CD4-positive, alpha-beta T cell treated with Interleukin-1 beta for 1 hour (primary cell): ENCODE measurements around the gene WNT8A.

Experiments used
- DNase-seq, 2 donors: peaks; one replicate each; pipeline ENCODE4 v3.0.0-alpha.2; 2020 to 2022

Gene WNT8A

GRCh38 chr5:138092301-138092700, 8.5 kb downstream of the WNT8A start:
- no peak for DNase-seq

DNA sequence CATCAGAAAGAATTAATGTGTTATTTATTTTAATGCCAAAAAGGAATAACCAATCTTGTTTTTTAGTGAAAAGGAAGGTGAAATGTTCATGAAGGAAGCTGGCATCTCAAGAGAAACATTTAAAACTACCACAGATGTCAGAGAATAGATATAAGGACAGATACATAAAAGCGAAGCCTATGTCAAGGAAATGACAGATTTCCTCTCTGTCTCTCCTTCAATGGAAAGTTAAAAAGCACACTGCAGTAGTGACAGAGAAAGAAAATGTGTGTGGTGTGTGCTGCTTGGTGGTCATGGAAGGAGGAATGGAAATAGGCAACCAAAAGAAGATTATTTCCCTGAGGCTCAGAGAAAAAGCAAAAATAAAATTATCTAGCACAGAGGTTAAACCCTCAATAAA, 9.2 kb downstream of the WNT8A start:
- DNase-seq, result no peak

DNA sequence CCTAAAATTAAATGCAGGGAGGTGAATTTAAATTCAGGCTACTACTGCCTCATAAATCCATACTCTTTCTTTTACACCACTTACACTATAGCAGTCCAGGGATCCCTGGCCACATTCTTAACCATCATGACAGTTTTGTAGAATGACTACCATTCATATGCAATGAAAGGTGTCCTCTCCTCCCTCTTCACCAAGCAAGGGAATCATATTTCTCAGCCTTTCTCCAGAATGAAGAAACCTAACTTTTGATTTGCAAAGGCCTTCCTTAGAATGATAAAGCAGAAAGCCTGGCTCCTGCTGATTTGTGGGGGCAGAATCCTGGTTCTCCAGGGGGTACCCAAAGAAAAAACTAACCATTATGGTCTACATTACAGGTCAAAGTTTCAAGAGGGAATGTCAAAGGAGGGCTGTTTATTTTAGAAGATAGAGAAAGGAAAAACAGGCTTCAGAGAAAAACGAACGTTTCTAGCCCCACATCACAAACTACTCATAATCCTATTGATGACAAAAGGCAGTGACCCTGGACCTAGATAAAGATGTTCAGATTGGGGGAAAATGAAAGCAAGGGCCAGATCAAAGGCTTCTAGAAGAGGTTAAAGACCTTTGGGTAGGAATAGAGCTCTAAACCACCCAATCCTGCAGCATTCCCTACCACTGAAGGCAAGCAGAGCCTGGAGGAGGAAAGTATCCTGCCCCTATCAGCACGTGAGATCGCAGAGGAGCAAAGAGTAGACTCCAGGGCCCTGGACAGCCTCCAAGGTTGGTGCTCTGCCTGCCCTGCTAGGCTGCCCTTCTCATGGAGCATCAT, 11.5 kb downstream of the WNT8A start:
- DNase-seq, result no peak

- no peak for DNase-seq
These were observed 12.5 kb downstream of the WNT8A start for GRCh38 chr5:138096363-138096762.

DNA sequence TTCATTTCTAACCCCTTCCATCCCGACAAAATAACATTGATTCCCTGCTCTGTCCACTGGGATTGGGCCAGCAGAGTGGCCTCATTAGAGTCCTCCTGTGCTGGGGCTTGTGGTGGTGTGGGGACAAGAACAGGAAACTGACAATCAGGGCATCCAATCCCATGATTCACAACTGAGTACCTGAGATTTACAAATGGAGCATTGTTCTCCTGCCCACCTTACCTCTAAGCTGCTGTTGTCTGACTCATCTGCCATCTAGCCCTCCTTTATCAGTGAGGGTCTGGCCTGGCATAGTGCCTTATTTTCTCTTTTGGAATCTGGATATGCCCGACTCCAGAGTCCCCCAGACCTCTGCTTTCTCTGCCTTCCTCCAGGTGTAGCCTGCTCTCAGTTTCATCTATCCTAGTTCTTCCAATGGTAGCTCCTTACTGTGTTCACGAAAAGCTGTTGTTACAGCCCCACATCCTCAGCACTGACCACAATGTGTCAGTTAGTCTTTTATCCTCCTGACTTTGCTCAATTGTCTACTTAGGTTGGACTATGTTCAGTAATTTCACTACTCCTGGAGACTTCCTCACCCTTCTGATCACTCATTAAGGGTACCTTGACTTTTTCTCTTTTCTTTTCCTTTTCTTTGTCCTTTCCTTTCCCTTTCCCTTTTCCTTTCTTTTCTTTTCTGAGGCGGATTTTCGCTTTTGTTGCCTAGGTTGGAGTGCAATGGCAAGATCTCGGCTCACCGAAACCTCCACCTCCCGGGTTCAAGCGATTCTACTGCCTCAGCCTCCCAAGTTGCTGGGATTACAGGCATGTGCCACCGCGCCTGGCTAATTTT, 13.4 kb downstream of the WNT8A start:
- no peak for DNase-seq

GRCh38 chr5:138102454-138103318, 18.9 kb downstream of the WNT8A start:
- peak in 1 of 2 donors; percentile 5 for DNase-seq

- DNase-seq, result no peak
These were observed 19.4 kb downstream of the WNT8A start for GRCh38 chr5:138103319-138103637.

- DNase-seq, result no peak
These were observed 21.9 kb downstream of the WNT8A start for GRCh38 chr5:138105709-138106108.

- no peak for DNase-seq
These were observed 23.4 kb downstream of the WNT8A start for GRCh38 chr5:138107213-138107612.

- DNase-seq, result no peak
These were observed 25.8 kb downstream of the WNT8A start for GRCh38 chr5:138109463-138110265.

DNA sequence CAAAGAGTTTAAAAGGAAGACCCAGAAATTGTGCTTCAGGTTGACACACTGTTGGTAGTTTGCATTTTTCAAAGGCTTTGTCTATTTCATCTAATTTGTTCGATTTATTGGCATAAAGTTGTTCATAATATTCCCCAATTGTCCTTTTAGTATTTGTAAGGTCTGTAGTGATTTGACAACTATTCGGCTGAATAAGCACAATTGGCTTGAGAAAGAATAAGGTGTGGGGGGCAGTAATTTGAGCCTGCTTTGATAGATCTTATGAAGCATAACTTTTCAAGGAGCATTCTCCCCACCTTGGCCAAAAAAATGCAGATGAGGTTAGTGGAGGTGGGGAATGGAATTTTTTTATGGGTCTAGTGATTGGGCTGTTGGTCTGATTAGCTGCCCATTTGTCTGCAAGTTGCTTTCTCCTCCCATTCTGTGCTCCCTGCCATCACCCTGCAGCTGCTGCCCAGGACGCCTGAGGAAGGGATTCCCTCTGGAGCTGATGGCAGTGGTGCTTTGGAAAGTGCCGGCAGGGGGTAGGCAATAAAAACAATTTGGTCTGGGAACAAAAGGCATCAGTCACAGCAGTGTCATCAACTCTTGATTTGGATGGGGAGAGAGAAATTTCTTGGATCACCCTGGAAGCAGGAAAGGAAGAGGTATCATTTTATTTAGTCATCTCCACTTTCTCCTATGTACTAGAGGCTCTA, 26.6 kb downstream of the WNT8A start:
- no peak for DNase-seq

DNA sequence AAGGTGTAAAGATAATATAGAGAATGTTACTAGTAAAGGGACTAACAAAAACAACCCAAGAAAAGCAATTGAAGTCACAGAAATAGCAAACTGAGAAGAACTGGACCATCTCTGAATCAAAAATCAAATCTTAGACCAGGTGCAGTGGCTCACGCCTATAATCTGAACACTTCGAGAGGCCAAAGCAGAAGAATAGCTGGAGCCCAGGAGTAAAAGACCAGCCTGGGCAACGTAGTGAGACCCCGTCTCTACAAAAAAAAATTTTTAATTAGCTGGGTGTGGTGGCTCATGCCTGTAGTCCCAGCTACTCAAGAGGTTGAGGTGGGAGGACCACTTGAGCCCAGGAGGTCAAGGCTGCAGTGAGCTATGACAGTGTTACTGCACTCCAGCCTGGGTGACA, 27.3 kb downstream of the WNT8A start:
- DNase-seq, result no peak

- no peak for DNase-seq
These were observed 28.1 kb downstream of the WNT8A start for GRCh38 chr5:138111937-138112336.

DNA sequence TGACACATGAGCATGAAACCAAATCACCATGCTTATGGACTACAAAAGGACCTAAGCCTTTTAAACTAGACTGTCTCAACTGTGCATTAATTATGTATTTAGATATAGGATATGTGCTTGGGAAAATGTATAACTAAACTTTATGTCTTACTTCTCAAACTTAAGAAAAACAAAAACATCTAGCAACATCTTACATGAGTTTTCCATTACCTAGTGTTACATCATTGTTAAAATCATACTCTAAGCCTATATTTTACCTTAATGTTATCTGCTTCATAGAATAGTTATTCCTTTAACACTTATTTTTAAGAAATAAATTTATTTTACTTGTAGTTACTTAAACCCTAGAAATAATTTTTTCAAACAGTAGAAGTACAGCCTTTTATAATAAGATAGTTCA, 31.4 kb downstream of the WNT8A start:
- no peak for DNase-seq

DNA sequence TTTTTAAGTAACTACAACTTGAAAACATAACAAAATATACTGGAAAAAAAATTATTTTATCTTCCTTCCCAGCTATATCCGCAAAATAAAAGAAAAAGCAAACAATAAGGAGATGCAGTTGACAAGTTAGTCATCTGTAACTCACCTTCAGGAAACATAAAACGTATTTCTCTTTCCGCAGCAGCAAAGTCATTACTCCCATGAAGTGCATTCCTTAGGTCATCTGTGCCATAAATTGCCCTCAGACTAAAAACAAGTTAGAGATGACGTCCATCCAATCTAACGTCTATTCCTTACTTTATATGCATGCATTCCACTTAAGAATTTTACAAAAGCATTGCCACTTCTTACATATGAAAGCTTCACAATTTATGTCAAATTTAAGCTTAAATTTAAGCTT, 44.5 kb downstream of the WNT8A start:
- no peak for DNase-seq

- no peak for DNase-seq
These were observed 45.5 kb downstream of the WNT8A start for GRCh38 chr5:138129347-138129746.

DNA sequence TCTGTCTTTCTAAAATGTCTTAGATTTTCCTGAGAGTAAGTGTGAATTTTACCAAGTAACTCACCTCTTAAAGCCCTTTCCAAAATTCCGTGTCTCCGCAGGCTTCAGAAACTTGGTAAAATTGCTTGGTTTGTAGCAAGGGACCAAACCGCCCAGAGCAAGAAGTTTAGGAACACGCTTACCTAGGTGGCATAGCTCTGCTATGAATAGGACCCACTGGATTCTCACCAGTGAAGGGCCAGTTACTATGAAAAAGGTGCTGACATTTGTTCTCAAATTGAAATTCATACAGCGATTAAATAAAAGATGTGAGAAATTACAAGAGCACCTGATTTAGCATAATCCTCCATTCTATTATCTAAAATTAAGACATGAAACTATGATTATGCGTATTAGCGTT, 48.7 kb downstream of the WNT8A start:
- no peak for DNase-seq

DNA sequence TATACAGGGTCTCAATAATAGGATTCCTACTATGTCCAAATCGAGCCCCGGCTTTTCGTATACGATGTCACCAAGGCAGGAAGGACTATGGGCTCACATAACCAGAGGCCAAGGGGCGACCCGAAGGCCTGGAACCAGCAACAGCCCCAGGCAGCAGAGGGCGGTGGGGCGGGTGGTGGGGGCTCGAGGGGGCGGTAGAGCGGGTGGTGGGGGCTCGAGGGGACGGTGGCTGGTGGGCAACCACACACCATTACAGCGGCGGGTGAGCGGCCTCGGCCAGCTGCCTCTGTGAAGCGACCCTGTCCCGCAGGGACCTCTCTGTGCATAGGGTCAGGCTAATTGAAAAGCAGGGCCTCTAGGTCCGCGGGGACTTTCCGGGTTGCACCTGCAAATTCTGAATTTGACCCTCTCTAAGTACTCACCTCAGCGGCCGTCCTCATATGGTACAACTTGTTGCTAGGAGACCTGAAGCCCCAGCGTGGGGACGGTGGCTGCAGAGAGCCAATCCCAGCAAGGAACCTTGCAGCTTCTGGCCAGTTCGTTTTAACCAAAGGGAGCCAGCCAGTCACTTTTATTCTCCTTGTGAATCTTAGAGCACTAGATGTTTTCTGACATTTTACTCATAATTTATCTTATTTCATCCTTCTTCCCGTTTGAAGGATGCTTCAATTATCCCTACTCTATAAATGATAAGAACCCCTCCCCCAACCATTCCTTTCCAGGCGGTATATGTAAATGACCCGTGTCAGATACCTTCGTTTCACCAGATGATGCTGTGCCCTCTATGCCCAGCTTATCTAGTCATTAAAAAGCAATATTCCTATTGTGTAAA, 55.3 kb downstream of the WNT8A start, which contains the start of gene NME5:
TSS of gene NME5 (minus strand) at position 480 of the 832 bp plus-strand sequence. CDS start 648 bp downstream, outside the sequence.
- peak in 1 of 2 donors; percentile 4 for DNase-seq

GRCh38 chr5:138139781-138140090, 55.9 kb downstream of the WNT8A start:
- no peak for DNase-seq

DNA sequence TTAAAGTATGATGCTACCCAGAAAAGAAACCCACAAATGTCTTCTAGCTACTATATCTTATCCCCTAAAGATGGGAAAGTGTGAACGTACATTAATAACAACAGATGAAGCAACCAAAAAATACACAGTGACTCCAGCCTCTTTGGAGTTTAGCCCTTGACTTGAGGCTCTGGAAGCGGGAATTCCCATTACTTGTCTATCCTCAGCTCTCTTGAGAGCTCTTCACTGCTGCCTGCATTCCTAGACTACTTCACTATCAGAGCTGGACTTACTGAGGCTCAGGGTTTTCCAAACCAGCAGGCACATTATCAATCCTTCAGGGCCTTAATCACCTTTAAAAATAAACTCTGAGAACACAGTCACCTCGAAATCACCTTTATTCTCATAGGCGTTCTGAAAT, 56.4 kb downstream of the WNT8A start:
- DNase-seq, result no peak
